B cell (primary cell): Measurements from ENCODE around the gene PYGO1. TPM values are rescaled to one million over a fixed set of nuclear protein-coding genes. Genes with fewer than 3 reads are reported as not detected.
"Not testable (repeated sequence)": the region's sequence is repeated elsewhere in the genome, so short reads cannot be mapped to it uniquely, and the experiment has no call there.

Source experiments
- ATAC-seq: fragments of 200-7000 bp; cut with Tn5 transposase; one replicate; pipeline ENCODE4 v1.10.0; 2021; ENCODE audit warnings: low read depth, mild to moderate bottlenecking, moderate number of reproducible peaks, moderate library complexity
- CTCF ChIA-PET: fragments of 350-600 bp; sonication (Branson Sonifier 250); formaldehyde crosslinking; loops from one replicate; lab custom pipeline; 2021; ENCODE audit warnings: antibody characterized with exemption, inconsistent platforms; lab: Charles Lee
- POLR2A ChIA-PET: fragments of 350-600 bp; sonication (Branson Sonifier 250); formaldehyde crosslinking; loops from one replicate; lab custom pipeline; 2021; ENCODE audit warnings: antibody characterized with exemption; lab: Charles Lee
- DNase-seq: peaks from one replicate; pipeline ENCODE4 v3.0.0; 2013
- H2AFZ ChIP-seq: 2 replicates; pipeline ENCODE4 v1.6.1; 2012; ENCODE audit warnings: mild to moderate bottlenecking, low read depth, low read length; ENCODE audit not compliant: insufficient read depth, poor library complexity, severe bottlenecking
- H3K27ac ChIP-seq, 2 donors: 1 replicate in 1 of 2; 2 replicates in 1 of 2; pipeline ENCODE4 v1.5.1; 2012 to 2013; ENCODE audit warnings: low read length in 2 of 2, mild to moderate bottlenecking in 2 of 2, moderate library complexity in 1 of 2
- H3K27me3 ChIP-seq, 4 experiments: fragments of 200-600 bp in 1 of 4; sonication (generic) in 1 of 4; replicated peaks in 1 of 4; 1 replicate in 2 of 4; 2 replicates in 2 of 4; pipeline versions ENCODE4 v1.6.1 to v1.7.0; 2013 to 2016; ENCODE audit warnings: low read length in 3 of 4, mild to moderate bottlenecking in 2 of 4, mixed read lengths in 1 of 4, moderate library complexity in 1 of 4; ENCODE audit not compliant: insufficient read depth in 4 of 4, control insufficient read depth in 3 of 4; ENCODE audit errors: control extremely low read depth in 1 of 4
- H3K36me3 ChIP-seq, 2 experiments: replicated peaks in 1 of 2; 1 replicate in 1 of 2; 2 replicates in 1 of 2; pipeline versions ENCODE4 v1.6.1 to v1.7.1; 2013; ENCODE audit warnings: low read length in 1 of 2; ENCODE audit not compliant: insufficient read depth in 2 of 2, control insufficient read depth in 1 of 2; ENCODE audit errors: control extremely low read depth in 1 of 2, extremely low read depth in 1 of 2
- H3K4me1 ChIP-seq, 2 donors: fragments of 200-600 bp in 1 of 2; sonication (generic) in 1 of 2; 1 replicate in 1 of 2; 2 replicates in 1 of 2; pipeline versions ENCODE4 v1.5.1 to v1.6.1; 2013 to 2017; ENCODE audit warnings: low read length in 2 of 2; ENCODE audit not compliant: control insufficient read depth in 2 of 2, insufficient read depth in 2 of 2
- H3K4me2 ChIP-seq: replicated peaks from 2 replicates; pipeline ENCODE3; 2012; ENCODE audit warnings: mild to moderate bottlenecking, low read depth, low read length; ENCODE audit not compliant: poor library complexity, severe bottlenecking
- H3K4me3 ChIP-seq, 5 experiments: fragments of 200-600 bp in 1 of 5; sonication (generic) in 1 of 5; 1 replicate in 3 of 5; 2 replicates in 2 of 5; pipeline versions ENCODE4 v1.5.1 to v1.7.0; 2011 to 2016; ENCODE audit warnings: low read length in 4 of 5, mild to moderate bottlenecking in 4 of 5, low read depth in 2 of 5, control low read depth in 1 of 5, moderate library complexity in 1 of 5; ENCODE audit not compliant: insufficient read depth in 1 of 5; ENCODE audit errors: control extremely low read depth in 1 of 5, extremely low read depth in 1 of 5
- H3K79me2 ChIP-seq: fragments of 200-600 bp; sonication (generic); one replicate; pipeline ENCODE4 v1.6.0; 2016; ENCODE audit warnings: low read length; ENCODE audit not compliant: control insufficient read depth, insufficient read depth
- H3K9ac ChIP-seq: fragments of 200-600 bp; sonication (generic); 2 replicates; pipeline ENCODE4 v1.6.1; 2017; ENCODE audit warnings: mild to moderate bottlenecking, low read length, moderate library complexity
- H3K9me3 ChIP-seq, 3 donors: one replicate each; pipeline versions ENCODE4 v1.6.1 to v1.7.1; 2013; ENCODE audit warnings: low read length in 2 of 3; ENCODE audit not compliant: control insufficient read depth in 2 of 3, insufficient read depth in 1 of 3; ENCODE audit errors: control extremely low read depth in 1 of 3
- H4K20me1 ChIP-seq: 2 replicates; pipeline ENCODE4 v1.6.0; 2012; ENCODE audit warnings: mild to moderate bottlenecking, low read length; ENCODE audit not compliant: insufficient read depth, control insufficient read depth, poor library complexity, severe bottlenecking
- H3K27ac Mint-ChIP-seq: one replicate; pipeline ENCODE4 v1.8.0; 2021; ENCODE audit warnings: mixed read lengths
- H3K27me3 Mint-ChIP-seq: one replicate; pipeline ENCODE4 v1.8.0; 2021; ENCODE audit warnings: mixed read lengths
- H3K4me1 Mint-ChIP-seq: one replicate; pipeline ENCODE4 v1.8.0; 2021; ENCODE audit warnings: mixed read lengths
- H3K4me3 Mint-ChIP-seq: one replicate; pipeline ENCODE4 v1.8.0; 2021; ENCODE audit warnings: mixed read lengths
- H3K9me3 Mint-ChIP-seq: one replicate; pipeline ENCODE4 v1.8.0; 2022; ENCODE audit warnings: mixed read lengths; ENCODE audit not compliant: insufficient read depth
- EZH2 ChIP-seq: IDR thresholded peaks from 2 replicates; pipeline ENCODE4 v1.6.1; 2012; ENCODE audit warnings: borderline replicate concordance, low read depth, mild to moderate bottlenecking, moderate library complexity, low read length; ENCODE audit not compliant: insufficient read depth, poor library complexity, severe bottlenecking
- WGBS: methylation state at CpG from one replicate; pipeline ENCODE4 v1.1.5; 2013; ENCODE audit warnings: missing lambda C conversion rate; ENCODE audit not compliant: insufficient coverage; 5-methylcytosine and 5-hydroxymethylcytosine counted together
- intact Hi-C: fragments of 100-400 bp; cut with micrococcal nuclease; formaldehyde crosslinking; loops from one replicate; pipeline ENCODE4 v1.10.0; 2022
- polyA plus RNA-seq: library from polyadenylated mRNA; depleted of rRNA; stranded (reverse); fragments of >200 nt; gene quantifications from 2 replicates; pipeline ENCODE4 v1.2.3, GENCODE V29; 2012
- total RNA-seq, 2 donors: library from RNA; stranded (reverse); fragments of 120-200 nt in 1 of 2; gene quantifications; 1 replicate in 1 of 2; 2 replicates in 1 of 2; pipeline versions ENCODE4 v1.2.3 to v1.2.4, GENCODE V29; 2013 to 2022
- TF ChIP-seq, protein P1 (sequence below): fragments of 200-600 bp; IDR thresholded peaks from one replicate; pipeline ENCODE4 v1.8.0; 2022; ENCODE audit warnings: antibody characterized with exemption, mild to moderate bottlenecking

PYGO1 gene
- total and polyA plus RNA-seq, 2 donors (not counting 1 experiment from before 2014, with no cell fraction given), result 0.02 TPM; not detected in 1

DNA sequence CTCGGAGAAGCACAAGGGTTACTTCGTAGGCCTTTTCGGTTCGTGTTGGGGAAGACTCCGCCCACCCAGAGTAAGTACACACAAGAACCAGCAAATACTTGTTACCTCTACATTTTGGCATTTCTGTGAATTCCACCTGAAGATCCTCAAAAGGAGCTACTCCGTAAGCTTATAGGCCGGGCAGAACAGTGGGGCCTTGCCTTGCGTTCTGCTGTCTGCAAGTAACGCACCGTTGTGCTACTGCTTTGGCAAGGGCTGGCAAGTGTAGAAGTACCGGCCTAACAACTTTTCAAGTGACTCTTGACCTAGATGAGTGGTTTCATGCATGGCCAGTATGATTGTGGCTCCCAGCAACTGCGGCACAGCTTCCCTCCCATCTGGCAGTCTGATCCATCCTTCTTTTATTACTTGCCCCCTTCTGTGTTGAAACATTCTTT, 73.7 kb downstream of the PYGO1 start:
- POLR2A ChIA-PET, result no interaction called here
- CTCF ChIA-PET, result interaction anchor here (1.6 kb wide), 1 partner anchor 12 kb away, joined by 3 read pairs; no protein-coding TSS in a partner anchor
- no peak for ATAC-seq

DNA sequence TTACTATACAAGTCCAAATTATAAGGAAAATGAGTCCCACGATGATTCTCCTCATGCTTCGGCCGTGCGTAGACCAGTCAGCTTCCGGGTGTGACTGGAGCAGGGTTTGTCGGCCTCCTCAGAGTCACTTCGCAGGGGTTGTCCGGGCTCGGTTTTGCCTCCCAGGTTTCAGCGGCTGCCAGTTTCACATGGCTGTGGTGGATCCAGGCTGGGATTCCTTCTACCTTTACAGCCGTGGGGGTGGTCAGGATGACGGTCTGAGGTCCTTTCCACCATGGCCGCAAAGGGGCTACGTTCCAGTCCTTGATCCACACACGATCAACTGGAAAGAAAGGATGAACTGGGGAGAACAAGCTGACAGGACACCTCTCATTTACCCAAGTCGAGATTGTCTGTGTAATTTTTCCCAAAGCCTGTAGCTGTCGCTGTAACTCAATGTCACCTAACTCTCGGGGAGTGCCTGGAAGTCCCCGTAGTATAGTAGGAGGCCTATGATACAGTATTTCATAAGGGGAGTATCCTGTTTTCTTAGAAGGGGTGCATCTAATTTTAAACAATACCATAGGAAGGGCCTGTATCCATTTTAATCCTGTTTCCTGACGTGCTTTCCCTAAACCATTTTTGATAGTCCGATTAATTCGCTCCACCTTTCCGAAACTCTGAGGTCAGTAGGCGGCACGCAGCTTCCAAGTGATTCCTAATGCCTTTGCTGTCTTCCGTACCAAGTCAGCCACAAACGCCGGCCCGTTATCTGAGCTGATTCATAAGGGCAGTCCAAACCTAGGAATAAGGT, 74.3 kb downstream of the PYGO1 start:
- 89% methylated on average over 24 of the region's 29 CpGs for WGBS

More for the DNA sequence above, 73.7 kb downstream of the PYGO1 start:
- no peak overlapping the region for H3K4me2 ChIP-seq
- no peak for DNase-seq
- no peaks in the 10 kb centered on the region for H3K27me3 ChIP-seq
- no peak overlapping the region for H3K9ac ChIP-seq
- TF ChIP-seq, protein P1, sequence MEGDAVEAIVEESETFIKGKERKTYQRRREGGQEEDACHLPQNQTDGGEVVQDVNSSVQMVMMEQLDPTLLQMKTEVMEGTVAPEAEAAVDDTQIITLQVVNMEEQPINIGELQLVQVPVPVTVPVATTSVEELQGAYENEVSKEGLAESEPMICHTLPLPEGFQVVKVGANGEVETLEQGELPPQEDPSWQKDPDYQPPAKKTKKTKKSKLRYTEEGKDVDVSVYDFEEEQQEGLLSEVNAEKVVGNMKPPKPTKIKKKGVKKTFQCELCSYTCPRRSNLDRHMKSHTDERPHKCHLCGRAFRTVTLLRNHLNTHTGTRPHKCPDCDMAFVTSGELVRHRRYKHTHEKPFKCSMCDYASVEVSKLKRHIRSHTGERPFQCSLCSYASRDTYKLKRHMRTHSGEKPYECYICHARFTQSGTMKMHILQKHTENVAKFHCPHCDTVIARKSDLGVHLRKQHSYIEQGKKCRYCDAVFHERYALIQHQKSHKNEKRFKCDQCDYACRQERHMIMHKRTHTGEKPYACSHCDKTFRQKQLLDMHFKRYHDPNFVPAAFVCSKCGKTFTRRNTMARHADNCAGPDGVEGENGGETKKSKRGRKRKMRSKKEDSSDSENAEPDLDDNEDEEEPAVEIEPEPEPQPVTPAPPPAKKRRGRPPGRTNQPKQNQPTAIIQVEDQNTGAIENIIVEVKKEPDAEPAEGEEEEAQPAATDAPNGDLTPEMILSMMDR, result no peak
- no peak for TF ChIP-seq EZH2
- intact Hi-C loops, result no loop called here
- H3K4me3 ChIP-seq, result no peak overlapping the region
- Mint-ChIP-seq H3K27me3 (peaks cover 9% of the 10 kb centered on the region), H3K9me3 (no peaks in the 10 kb centered on the region), H3K4me1 (no peaks in the 10 kb centered on the region), H3K27ac (no peak overlapping the region), H3K4me3 (no peak overlapping the region)
- no peaks in the 10 kb centered on the region for H4K20me1 ChIP-seq
- no peaks in the 10 kb centered on the region for H3K79me2 ChIP-seq
- H3K36me3 ChIP-seq, result no peaks in the 10 kb centered on the region
- H3K4me1 ChIP-seq, result no peaks in the 10 kb centered on the region
- no peaks in the 10 kb centered on the region for H3K9me3 ChIP-seq
- H2AFZ ChIP-seq, result no peak overlapping the region
- H3K27ac ChIP-seq, result no peak overlapping the region
- 97% methylated on average over 10 of the region's 12 CpGs for WGBS

More for the DNA sequence above, 74.3 kb downstream of the PYGO1 start:
- POLR2A ChIA-PET, H3K4me1 Mint-ChIP-seq, H3K27ac Mint-ChIP-seq, H3K4me3 Mint-ChIP-seq, H3K27me3 Mint-ChIP-seq, DNase-seq, ATAC-seq, H3K27me3 ChIP-seq, intact Hi-C loops, H3K4me3 ChIP-seq, H3K79me2 ChIP-seq, H3K36me3 ChIP-seq, H3K9me3 ChIP-seq, H4K20me1 ChIP-seq, H3K27ac ChIP-seq, H3K4me2 ChIP-seq, H3K4me1 ChIP-seq, H3K9ac ChIP-seq, H3K9me3 Mint-ChIP-seq, H2AFZ ChIP-seq: not testable (repeated sequence)
- CTCF ChIA-PET, result interaction anchor here (1.6 kb wide), 1 partner anchor 12 kb away, joined by 3 read pairs; no protein-coding TSS in a partner anchor
